SW480 (cell line): Measurements from ENCODE around the gene SLC17A7.
"Not testable (repeated sequence)": the region's sequence is repeated elsewhere in the genome, so short reads cannot be mapped to it uniquely, and the experiment has no call there.

Source experiments
- DNase-seq: peaks from one replicate; pipeline ENCODE4 v3.0.0-alpha.2; 2016; ENCODE audit warnings: low spot score

SLC17A7 gene

DNA sequence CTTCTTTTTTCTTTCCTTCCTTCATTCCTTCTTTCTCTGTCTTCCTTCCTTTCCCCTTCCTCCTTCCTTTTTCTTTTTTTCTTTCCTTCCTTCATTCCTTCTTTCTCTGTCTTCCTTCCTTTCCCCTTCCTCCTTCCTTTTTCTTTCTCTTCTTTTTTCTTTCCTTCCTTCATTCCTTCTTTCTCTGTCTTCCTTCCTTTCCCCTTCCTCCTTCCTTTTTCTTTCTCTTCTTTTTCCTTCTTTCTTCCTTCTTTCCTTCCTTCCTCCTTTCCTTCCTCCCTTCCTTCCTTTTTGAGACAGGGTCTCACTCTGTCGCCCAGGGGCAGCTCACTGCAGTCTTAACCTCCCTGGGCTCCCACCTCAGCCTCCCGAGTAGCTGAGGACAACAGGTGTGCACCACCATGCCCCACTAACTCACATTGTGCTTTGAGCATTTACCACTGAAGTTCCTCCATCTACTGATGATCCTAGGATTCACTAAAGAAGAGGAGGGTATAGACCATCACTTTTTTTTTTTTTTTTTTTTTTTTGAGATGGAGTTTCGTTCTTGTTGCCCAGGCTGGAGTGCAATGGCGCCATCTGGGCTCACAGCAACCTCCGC lies 2.9 kb upstream of the SLC17A7 start:
- DNase-seq = not testable (repeated sequence)

DNA sequence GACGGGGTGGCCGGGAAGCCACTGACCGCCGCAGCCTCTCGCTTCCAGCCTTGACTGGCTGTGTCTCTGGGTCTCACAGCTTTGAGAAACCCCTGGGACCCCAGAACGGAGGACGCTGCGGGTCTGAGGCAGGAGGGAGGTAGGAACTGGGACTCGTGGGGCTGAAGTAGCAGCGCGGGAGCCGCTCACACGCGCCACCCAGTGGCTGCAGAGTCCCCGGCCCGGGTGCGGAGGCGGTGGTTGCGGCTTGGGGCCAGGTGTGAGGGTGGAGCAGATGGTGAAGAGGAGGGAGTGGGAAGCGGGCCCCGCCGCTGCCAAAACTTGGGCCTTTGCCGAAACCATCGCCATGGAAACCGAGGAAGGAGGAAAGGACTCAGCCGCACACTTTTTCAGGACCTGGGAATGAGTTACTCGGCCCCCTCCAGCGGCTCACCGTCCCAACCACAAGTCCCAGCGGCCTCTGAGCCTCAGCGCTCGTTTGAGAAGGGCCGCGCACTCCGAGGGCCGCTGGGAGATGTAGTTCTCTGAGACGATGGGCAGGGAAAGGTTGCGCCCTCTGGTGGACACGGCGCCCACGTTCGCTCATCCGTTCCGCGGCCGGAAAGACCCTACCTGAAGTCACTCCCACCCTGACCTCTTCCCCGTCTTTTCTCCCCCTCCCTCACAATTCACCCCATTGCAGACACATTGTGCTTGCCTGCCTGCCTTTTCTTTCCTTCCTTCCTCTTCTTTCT lies 2.2 kb upstream of the SLC17A7 start:
- peak; percentile 98 for DNase-seq

DNA sequence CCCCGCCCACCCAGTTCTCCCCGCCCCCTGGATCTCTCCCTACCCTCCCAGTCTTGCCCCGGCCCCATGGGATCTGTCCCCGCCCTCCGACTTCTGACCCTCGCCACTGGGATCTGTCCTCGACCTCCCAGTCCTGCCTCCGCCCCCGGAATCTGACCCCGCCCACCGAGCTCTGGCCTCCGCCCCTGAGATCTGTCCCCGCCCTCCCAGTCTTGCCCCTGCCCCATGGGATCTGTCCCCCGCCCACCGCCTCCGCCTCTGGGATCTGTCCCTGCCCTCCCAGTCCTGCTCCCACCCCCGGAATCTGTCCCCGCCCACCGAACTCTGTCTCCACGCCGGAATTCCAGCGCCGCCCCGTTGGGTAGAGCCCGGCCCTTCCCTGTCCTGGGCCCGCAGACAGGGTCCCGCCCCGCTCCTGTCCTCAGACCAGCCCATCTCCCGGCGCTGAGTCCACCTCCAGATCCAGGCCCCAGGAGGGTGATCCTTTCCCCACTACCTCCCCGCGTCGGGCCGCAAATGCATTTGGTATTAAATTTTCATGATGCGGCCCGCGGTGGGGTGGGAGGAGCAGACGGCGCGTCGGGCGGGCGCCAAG lies 1.5 kb upstream of the SLC17A7 start:
- peak; percentile 93 for DNase-seq

DNA sequence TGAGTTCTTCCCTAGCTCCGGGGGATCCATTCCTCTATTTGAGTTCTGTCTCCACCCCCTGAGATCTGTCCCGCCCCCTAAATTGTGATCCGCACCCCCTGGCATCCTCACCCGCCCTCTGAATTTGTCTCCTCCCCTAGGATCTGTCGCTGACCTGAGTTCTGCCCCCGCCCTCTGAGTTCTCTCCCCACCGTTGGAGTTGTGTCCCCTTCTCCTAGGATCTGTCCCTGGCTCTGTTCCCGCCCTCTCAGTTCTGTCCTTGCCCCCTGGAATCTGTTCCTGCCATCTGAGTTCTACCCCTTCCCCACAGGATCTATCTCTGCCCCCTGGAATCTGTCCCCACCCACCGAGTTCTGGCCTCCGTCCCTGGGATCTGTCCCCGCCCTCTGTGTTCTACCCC lies 1.0 kb upstream of the SLC17A7 start:
- DNase-seq = peak; percentile 65

DNA sequence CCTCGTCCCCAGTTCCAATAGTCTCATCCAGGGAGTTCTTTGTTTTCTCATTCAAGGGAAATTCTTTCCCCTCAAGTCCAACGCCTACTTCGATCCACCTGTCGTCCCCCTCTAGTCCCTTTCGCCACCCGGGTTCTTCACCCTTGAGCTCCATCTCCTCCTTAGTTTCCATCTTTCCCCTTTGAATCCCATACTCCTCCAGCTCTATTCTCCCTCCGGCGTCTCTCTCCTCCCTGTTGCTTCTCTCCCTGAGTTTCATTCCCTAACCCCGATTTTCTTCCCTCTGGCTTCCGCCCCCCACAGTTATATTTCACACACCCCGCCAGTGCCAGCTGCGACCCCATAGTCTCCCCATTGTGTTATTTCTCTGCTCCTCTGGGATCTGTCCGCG lies 628 bp upstream of the SLC17A7 start:
- no peak for DNase-seq

DNA sequence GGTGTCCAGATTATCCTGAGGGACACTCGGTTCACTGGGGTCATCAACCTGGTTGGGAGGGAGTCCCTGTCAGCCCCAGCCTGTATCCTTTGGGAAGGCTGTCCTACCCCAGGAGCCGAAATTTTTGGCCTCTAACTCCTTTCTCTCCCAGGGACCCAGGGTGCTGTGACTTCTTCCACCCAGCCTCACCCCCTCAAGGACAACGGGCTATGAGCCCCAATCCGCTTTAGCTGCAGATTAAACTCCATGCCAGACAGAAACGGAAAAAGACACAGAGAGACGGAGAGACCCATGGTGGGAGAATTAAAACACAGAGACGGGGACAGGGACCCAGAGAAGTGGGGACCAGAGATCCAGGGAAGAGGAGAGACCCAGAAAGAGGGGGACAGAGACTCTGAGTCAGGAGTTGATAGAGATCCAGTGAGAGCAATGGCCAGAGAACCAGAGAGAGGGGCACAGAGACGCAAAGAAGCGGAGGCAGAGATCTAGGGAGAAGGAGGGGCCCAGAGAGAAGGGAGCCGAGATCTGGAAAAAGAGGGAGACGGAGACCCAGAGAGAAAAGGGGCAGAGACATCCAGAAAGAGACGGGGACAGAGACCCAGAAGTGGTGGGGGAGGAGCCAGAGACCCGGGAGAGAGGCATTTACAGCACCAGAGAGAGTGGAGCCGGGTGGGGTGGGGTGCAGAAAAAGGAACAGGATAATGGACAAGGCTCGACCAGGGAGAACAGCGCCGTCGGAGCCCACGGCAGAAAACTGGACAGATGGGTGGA lies 703 bp downstream of the SLC17A7 start:
- DNase-seq = no peak

DNA sequence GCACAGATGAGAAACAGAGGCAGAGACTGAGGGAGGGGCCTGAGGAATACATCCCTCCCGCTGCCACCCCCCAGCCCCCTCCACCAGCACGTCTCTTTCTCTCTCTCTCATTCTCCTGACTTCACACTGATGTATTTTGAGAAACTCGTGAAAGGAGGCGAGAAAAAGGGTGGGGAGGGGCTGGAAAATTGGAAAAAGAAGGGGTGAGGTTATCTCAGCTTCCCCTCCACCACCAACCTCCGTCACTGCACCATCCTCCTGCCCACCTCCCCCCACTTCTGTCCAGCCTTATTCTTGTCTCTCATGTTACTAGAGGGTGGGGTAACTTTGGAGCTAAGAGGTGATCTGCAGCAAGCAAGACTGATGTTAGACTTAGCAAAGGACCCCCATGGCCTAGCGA lies 1.5 kb downstream of the SLC17A7 start:
- DNase-seq = no peak

DNA sequence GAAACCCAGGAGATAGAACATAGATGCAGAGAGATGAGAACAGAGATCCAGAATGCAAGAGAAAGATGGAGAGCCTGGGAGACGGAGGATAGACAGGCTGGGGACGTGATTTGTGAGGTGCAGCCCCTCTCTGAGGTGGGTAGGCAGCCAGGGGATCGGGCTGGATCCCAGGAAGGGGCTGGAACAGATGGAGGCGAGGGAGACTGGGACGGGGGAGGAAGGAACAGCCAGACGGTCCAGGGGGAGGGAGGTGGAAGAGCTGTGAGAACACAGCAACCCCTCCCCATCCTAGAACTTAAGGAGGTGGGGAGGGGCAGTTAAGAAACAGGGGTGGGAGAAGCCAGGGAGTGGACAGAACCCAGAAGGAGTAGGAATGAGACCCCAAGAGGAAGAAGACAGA lies 3.1 kb downstream of the SLC17A7 start:
- no peak for DNase-seq

DNA sequence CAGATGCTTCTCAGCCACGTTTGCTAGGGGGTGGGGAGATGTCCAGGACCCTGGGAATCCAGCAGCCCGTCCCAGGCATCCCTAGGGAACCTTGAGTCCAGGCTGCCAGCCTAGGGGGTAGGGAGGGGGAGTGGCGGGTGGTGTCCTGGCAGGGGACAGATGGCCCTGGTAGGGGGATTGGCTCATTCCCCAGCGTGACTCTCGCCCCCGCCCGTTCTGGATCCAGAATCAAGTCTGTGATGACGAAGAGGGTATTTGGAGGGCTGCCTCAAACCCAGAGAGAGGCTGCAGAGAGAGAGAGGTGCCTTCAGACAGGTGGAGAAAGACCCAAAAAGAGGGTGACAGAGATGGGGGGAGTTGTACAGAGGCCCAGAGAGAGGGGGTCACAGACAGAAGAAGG lies 4.1 kb downstream of the SLC17A7 start:
- no peak for DNase-seq

DNA sequence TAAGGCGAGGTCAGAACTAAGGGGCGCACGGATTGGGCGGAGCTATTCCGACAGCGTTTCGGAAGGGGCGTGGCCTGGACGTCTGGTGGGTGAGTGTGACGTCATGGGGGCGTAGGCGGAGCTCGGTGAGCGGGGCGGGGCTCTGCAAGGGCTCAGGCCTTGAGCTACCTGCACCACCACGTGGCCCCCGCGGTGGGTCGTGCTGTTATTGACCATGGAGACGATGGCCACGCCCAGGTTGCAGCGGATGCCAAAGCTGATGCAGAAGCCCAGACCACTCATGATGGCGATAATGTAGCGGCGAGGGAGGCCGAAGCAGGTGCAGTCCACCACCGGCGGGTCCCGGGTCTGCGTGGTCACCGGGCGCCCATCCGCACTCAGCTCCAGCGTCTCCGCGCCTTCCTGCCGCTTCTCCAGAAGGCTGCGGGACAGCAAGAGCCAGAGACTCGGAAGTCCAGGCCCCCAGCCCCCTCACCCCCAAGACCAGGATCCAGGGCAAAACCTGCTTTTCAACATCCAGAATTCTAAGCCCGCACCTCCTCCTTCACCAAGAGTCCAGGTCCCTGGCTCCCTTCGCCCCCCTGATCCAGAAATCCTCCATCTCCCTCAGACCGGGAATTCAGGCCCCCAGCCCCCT lies 4.8 kb downstream of the SLC17A7 start:
- DNase-seq = no peak

DNA sequence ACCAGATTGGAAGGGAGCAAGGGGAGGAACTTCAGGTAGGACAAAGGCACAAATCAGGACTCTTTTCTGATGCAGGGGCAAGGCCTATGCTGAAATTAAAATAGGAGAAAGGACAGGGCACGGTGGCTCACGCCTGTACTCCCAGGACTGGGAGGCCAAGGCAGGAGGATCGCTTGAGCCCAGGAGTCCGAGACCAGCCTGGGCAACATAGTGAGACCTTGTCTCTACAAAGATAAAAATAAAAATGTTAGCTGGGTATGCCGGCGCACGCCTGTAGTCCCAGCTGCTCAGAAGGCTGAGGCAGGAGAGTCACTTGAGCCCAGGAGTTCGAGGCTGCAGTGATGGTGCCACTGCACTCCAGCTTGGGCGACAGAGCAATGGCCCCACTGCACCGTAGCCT lies 5.7 kb downstream of the SLC17A7 start:
- no peak for DNase-seq

DNA sequence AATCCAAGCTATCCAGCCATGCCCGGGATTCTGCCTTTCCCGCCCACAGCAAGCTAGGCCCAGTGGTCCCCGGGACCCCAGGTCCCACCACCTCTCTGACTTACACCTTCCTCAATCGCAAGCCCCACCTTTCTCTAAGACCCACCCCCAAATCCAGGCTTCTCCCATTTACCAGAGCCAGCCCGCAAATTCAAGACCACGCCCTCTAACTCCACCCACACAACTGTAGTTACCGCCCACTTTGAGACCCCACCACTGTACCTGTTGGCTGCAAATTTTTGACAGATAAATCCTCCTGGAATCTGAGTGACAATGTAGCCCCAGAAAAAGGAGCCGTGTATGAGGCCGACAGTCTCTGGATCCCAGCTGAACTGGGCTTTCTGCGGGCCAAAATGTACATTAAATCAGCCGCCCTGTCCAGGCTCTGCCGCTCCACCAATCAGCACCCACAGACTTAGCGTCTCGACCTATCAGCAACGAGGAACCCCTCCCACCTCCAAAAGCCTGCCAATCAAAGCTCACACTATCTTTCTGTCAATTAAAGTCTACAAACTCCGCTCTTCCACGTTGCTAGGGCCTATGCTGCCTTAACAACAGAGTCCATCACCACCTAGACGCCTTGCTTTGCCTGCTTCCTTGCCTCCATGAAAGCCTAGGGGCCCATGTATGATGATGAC lies 6.3 kb downstream of the SLC17A7 start:
- peak; percentile 54 for DNase-seq

DNA sequence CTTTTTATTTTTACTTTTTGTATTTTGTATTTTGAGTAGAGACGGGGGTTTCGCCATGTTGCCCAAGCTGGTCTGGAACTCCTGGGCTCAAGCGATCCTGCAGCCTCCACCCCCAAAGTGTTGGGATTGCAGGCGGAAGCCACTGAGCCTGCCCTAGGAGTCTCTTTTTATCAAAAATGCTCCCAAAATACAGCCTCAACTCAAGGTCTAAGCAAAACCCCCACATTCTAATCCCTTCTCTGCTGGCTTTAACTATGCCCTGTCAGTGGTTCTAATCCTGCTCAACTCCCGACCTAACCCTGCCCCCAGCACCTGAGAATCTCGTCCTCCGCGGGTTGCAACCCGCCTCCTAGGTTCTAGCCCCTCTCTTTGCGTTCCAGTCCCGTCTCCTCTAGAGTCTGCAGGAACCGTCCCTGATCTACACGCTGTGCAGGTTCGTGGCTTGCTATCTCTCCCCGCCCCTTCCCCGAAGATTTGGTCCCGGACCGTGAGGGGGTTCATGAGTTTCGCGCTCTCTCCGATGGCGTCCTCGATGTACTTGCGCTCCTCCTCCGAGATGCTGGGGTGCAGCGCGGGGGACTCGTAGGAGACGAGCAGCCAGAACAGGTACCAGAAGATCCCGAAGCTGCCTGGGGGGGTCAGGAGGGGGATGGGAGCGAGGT lies 8.0 kb downstream of the SLC17A7 start:
- no peak for DNase-seq

DNA sequence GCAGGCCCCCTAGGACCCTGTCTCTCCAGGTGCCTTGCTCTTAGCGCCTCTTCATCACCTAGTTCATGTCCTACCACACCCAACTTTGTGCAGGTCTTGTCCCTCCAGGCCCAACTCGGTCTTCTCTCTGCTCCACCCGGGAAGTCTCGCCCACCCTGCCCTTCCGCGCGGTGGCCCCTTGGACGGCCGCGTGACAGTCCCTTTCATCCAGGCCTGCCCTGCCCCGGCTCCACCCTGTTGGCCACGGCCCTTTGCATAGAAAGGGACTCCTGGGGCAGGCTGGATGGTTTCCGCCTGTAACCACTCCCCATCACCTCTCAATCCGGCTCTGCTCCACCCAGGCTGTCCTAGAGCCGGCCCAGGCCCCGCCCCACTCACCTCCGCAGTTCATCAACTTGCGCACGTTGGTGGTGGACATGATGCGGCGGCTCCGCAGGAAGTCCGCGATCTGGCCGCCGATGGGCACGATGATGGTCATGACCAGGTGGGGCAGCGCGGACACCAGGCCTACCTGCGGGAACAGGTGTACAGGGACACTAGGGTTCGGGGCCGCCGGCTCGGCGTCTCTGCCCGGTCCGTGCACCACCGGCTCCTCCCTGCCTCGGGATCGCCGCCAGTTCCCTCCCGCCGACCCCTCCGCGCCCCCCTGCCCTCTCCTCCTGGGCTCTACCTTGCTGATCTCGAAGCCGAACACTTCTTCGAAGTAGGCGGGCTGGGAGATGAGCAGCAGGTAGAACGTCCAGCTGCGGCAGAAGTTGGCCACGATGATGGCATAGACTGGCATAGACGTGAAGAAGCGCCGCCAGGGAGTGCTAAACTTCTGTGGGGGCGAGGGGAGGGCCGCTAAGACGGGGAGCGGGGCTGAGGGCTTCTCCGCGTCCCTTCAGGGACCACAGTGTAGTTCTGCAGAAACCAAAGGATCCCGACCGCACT lies 8.9 kb downstream of the SLC17A7 start:
- no peak for DNase-seq

DNA sequence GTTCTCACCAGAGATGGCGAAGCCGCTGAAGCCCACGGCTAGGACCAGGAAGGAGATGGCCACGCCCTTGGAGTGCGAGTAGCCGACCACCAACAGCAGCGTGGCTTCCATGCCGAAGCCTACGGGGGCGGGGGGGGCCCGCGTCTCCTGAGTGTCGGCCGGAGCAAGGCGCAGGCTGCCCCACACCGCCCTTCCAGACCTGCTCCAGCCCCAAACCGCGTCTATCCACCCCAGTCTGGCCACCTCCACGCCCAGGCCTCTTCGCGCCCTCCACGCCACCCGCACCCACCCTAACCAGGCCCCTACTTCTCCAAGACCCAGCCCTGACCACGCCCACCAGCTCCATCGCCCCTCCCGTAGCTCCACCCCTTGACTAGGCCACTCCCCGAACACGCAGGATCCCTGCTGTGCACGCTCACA lies 10.0 kb downstream of the SLC17A7 start:
- DNase-seq = no peak

DNA sequence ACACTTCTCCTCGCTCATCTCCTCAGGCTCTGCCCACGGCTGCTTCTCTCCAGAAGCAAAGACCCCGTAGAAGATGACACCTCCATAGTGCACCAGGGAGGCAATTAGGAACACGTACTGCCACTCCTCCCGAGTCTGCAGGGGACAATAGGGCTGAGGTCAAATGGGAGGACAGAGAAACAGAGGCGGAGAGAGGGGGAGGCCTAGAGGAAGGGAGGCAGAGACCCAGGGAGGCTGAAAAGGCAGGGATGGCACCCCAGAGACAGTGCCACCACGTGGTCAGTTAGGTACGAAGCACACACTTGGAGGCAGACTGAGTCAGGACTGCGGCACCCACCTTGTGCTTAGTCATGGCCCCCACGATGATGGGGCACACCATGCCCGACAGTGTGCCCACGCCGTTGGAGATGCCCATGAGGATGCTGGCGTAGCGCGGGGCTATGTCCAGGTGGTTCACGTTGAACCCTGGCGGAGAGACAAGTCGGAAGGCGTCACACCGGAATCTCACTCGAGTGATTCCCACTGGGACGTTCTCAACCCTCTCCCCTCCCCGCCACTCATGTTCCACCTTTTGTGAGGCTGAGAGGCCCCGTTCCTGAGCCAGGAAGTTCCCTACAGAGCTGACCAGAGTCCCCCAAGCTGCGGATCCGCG lies 10.5 kb downstream of the SLC17A7 start:
- no peak for DNase-seq

DNA sequence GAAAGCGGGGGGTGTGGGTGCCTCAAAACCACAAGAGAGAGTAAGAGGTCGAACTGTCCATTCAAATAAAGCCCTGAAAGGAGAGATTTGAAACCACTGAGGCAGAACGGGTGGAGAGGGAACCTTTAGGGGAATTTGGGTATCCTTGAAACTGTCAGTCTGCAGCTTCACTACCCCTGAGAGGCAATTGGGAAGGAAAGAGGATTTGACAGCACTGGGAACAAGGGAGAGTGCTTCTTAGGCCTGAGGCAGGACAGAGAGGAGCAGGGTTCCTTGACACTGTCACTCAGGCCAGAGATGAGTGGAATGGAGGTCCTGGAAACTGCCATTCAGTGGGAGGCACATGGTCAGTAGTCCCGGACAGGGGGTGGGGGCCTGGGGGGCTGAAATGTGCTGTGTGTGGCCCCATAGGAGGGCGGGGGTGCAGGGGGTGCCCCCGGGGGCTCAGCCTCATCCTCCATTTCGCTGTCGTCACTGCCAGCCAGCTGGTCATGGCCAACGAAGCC lies 11.1 kb downstream of the SLC17A7 start:
- DNase-seq = no peak

DNA sequence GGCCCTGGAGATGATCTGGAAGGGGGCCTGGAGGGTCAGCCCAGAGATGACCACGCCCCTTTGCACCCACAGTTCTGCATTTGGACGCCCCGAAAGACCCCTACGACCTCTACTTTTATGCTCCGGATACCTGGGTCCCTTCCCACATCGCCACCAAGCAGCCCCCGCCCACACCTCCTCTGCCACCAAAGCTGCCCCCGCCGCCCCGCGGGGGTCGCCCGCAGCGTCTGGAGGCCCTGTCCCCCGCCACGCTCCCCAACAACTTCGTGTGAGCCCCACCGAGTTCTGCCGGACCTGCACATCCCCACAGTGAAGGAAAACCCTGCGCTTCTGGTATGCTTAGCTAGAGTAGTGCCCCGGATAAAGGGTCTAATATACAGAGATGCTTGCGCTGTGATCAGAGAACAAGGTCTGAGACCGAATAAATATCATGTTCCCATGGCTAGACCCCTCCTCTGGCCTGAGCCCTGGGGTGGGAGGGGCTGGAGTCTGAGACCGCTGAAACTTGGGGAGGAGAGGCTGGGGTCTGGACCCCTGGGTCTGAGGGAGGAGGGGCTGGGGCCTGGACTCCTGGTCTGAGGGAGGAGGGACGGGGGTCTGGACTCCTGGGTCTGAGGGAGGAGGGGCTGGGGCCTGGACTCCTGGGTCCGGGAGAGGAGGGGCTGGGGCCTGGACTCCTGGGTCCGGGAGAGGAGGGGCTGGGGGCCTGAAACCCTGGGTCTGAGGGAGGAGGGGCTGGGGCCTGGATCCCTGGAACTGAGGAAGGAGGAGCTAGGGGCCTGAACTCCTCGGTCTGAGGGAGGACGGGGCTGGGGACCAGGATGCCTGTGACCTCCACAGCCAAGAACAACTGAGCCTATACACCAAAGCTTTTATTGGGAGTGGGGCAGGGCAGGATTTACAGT lies 12.5 kb downstream of the SLC17A7 start:
- DNase-seq = no peak
